LHCN-M2 (cell line): ENCODE measurements around the gene EN2. TPM values are rescaled to one million over a fixed set of nuclear protein-coding genes. Genes with fewer than 3 reads are reported as not detected.
"Not testable (repeated sequence)": the region's sequence is repeated elsewhere in the genome, so short reads cannot be mapped to it uniquely, and the experiment has no call there.

Source experiments
- DNase-seq: peaks from one replicate; pipeline ENCODE4 v3.0.0-alpha.2; 2012; ENCODE audit warnings: low read depth
- total RNA-seq: library from RNA; depleted of rRNA; stranded (reverse); fragments of >200 nt; gene quantifications from 2 replicates; pipeline ENCODE4 v1.2.3, GENCODE V29; 2014

EN2 gene
- total RNA-seq, 1 experiment from 2014 or later = 0.69 TPM

GRCh38 chr7:155425887-155426286, 32.0 kb upstream of the EN2 start:
- DNase-seq = no peak

DNA sequence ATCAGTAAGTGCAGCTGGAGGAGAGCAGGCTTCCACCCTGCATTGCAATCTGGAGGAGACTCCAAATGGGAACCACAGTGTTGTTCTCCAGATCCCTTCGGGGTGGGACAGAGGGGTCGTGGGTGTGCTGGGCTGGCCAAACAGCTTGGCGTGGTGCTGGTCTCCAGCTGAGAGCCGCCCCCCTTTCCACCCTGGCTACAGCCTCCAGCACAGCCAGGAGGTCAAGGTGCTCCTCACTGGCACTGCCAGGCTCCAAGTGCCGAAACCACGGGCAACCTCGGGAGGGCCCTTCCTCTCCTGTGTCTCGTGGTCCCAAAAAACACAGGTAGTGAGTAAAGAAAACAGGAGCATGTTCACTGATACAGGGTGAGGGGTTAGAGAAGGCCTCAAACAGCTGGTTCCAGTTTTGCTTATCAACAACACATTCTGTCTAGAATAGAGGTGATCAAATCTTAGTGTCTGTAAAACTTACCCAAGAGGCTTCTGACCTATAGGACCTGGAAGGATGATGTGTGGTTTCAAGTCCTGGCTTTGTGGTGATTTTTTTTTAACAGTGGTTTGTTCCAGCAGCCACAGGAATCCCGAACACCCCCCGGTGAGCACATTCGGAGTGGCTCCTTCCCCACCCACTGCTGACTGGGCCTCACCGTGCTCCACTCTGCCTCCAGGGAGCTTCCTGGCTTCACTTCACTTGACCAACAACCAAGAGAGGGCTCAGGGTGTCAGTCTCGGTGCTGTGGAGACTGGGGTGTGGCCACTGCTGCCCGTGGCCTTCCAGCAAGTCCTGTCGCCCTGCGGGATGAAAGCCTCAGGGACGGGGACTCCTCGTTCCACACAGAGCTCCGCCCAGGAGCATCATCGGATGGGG, 31.2 kb upstream of the EN2 start:
- peak; percentile 4 for DNase-seq

DNA sequence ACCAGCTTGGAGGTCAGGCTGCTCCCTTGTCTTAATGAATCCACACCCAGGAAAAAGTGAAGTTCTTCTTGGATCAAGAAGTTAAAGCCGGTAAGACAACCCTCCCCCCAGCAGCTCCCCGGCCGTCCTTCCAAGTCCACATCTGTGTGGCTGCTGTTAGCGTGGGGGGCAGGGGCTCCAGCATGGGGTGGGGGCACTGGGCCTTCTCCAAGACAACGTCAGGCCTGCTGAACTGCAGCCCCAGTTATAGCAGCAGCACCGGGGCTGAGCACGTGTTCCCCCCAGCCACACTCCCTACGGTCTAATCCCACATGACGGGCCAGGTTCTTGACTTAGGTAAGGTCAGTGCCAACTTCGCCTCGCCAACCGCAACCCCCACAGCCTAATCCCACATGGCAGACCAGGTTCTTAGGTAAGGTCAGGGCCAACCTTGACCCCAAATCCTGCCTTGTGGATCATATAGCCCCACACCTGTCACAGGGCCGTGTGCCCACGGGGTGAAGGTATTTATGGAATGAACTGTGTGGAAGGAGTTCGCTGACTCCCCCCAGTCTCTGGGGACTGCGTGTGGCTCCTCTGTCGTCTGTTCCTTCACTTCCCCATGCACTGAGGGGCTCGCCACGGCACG, 30.4 kb upstream of the EN2 start:
- no peak for DNase-seq

DNA sequence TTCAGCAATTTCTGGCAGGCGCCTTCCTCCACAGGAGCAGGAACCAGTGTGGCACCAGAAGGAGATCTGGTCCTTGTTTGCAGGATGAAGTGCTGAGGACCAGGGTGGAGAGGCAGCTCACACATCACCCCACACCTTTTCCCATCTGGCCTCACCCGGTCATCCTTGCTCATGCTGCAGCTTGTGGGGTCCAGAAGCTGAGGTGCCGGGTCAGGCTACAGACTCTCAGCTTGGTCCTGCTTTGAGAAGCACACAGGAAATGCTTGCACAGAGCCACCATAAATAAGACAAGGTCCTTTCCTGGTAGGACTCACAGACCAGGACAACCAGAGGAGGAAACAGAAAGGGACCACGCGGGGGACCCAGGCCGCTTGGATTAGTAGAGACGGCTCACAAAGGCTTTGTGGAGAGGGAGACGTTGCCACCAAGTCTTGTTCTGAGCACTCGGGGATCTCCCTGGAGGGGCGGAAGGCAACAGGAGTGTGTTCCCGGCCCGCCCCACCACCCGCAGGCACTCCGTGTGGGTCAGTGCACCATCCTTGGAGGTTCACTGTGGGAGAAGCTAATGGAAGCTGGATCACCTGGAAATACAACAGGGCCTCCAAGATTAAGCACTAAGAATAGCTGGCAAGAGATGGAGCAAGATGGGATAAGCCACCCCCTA, 29.6 kb upstream of the EN2 start:
- DNase-seq = no peak

- no peak for DNase-seq
Measured at GRCh38 chr7:155429651-155430050, 28.3 kb upstream of the EN2 start.

- no peak for DNase-seq
Measured at GRCh38 chr7:155430606-155431005, 27.3 kb upstream of the EN2 start.

GRCh38 chr7:155431231-155431630, 26.7 kb upstream of the EN2 start:
- DNase-seq = no peak

GRCh38 chr7:155431711-155432110, 26.2 kb upstream of the EN2 start:
- DNase-seq = no peak

- DNase-seq = no peak
Measured at GRCh38 chr7:155435110-155435509, 22.8 kb upstream of the EN2 start.

GRCh38 chr7:155437836-155438235, 20.1 kb upstream of the EN2 start:
- DNase-seq = no peak

DNA sequence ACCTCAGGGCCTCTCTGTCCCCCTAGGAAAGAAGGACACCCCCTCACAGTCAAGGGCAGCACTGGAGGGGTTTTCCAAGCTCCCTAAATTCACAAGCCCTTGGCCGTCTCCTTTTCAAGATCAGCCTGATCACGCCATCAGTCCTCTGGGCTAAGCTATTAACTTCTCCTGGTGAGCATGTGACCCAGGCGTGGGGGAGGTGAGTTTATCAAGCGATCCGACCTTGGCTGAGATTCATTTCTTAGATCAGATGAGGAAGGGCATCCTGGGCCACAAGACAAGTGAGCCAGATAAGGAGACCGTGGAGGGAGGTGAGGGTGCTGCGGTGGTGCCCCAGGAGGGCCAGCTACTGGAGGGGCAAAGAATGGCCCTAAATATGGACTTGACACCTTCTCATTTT, 19.2 kb upstream of the EN2 start:
- DNase-seq = no peak

DNA sequence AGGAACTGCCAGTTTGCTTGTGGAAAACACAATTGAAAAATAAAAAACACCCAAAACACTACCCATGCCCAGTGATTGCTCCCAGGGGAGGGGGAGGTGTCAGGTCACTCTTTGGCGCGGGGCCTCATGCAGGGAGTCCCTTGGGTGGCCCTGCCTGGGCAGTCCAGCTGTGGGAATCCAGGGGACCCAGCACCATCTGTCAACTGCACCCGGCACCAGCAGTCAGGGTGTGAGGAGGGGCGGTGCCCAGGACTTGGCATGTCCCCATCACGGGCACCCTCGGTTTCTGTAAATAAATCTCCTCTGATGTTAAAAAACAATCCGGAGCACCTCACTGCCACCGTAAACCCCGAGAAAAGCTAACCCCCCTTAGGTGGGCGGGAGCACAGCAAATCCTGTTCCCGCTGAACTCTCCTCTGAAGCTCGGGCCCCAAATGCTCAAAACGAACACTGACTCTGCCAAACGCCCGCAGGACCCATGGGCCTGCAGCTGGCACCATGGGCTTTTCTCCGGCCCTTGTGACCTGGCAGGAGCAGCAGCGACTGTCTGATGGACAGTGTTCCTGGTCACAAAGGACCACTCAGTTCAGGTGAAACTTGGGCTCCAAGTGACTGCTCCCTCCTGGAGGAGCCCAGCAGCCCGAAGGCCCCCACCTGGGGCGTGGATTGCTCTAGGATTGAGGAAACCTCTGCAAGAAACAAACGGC, 18.5 kb upstream of the EN2 start:
- no peak for DNase-seq

- DNase-seq = no peak
Measured at GRCh38 chr7:155440018-155440410, 17.9 kb upstream of the EN2 start.

DNA sequence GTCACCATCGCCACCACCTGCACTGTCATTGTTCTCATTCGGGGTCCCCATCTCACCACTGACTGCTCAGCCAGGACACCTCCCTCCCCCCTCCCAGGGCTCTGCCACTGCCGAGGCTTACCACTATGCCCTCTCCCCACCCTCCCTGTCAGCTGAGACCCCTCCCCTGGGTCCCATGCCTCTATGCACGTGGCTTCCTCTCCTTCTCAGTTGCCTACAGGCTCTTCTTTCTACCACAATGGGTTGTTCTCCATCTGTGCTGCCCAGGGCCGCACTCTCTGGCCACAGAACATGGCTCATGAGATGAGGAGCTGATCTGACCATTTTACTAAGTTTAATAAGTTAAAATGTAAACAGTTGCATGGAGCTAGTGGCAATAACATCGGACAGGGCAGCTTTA, 16.1 kb upstream of the EN2 start:
- no peak for DNase-seq

- no peak for DNase-seq
Measured at GRCh38 chr7:155444746-155445145, 13.2 kb upstream of the EN2 start.

DNA sequence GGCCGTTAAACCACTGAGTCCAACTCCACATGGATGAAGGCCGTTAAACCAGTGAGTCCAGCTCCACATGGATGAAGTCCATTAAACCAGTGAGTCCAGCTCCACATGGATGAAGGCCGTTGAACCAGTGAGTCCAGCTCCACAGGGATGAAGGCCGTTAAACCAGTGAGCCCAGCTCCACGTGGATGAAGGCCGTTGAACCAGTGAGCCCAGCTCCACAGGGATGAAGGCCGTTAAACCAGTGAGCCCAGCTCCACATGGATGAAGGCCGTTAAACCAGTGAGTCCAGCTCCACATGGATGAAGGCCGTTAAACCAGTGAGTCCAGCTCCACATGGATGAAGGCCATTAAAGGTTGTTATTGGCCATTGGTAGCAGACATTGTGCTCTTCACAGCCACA, 12.3 kb upstream of the EN2 start:
- not testable (repeated sequence) for DNase-seq

GRCh38 chr7:155447603-155448002, 10.3 kb upstream of the EN2 start:
- no peak for DNase-seq

DNA sequence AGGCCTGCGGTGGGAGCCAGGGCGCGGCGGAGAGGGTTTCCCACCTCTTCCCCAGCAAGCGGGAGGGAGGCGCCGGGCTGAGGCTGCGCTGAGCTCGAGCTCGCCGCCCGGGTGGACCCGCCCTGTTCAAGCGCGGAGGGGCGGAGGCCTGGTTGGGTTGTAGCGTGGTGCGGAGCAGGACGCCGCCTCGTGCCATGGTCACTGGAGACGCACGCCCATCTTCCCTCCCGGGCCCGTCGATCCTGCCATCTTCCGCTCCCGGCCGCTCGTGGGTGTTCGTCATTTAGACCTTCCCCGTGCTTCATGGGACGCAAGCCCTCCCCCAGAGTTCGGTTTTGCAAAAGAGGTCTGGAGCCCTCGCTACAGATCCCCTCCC, 9.3 kb upstream of the EN2 start:
- DNase-seq = no peak

- DNase-seq = no peak
Measured at GRCh38 chr7:155449008-155449868, 8.7 kb upstream of the EN2 start.

- DNase-seq = no peak
Measured at GRCh38 chr7:155449869-155450557, 7.9 kb upstream of the EN2 start.

DNA sequence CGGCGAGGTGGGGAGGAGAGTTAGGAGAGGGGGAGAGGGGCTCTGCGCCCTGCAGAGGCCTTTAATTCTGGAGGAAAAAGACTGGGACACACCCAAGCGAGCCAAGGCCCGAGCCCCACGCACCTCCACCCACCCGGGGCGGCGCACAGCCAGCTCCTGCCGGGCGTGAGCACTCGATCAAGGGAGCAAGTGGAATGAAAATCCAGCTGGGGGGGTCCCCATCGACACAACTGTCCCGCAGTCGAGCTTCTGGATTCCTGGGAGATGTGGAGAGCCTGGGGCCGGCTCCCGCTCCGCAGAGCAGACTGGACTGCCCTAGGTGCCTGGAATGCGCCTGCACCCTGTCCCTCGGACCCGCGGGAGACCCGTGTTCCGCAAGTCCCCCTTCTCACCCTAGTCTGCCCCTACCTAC, 7.4 kb upstream of the EN2 start:
- no peak for DNase-seq
